H1 (cell line): ENCODE results near the gene PPP2R5B. TPM values are rescaled to one million over a fixed set of nuclear protein-coding genes. Genes with fewer than 3 reads are reported as not detected.

Experiments
- CHD1 ChIP-seq: IDR thresholded peaks from 2 replicates; pipeline ENCODE4 v1.6.1; 2012; ENCODE audit warnings: low read depth, low read length, improper control_type of control experiment
- EP300 ChIP-seq, 2 experiments: IDR thresholded peaks; 1 replicate in 1 of 2; 2 replicates in 1 of 2; pipeline ENCODE4 v1.6.1; 2011 to 2012; ENCODE audit warnings: low read depth in 2 of 2, low read length in 2 of 2, mild to moderate bottlenecking in 2 of 2, borderline replicate concordance in 1 of 2, inconsistent platforms in 1 of 2, moderate library complexity in 1 of 2
- MAX ChIP-seq: IDR thresholded peaks from 2 replicates; pipeline ENCODE4 v1.6.1; 2012; ENCODE audit warnings: inconsistent platforms
- RFX5 ChIP-seq: IDR thresholded peaks from 2 replicates; pipeline ENCODE4 v1.6.1; 2011; ENCODE audit warnings: low read depth, low read length, improper control_type of control experiment, borderline replicate concordance
- SP1 ChIP-seq: IDR thresholded peaks from 2 replicates; pipeline ENCODE4 v1.6.1; 2011; ENCODE audit warnings: low read depth, low read length
- SP4 ChIP-seq: IDR thresholded peaks from 2 replicates; pipeline ENCODE4 v1.6.1; 2012; ENCODE audit warnings: low read length, inconsistent platforms
- polyA plus RNA-seq, 7 experiments: library from polyadenylated mRNA; depleted of rRNA in 3 of 7; stranded (reverse) in 5 of 7; unstranded in 2 of 7; fragments of >200 nt in 5 of 7; fragments of 200-250 nt in 2 of 7; gene quantifications; 1 replicate in 5 of 7; 2 replicates in 1 of 7; 4 replicates in 1 of 7; pipeline versions ENCODE4 v1.2.1 to v1.2.3, GENCODE V29; 2011 to 2013; ENCODE audit warnings: missing spikeins in 2 of 7, mixed read lengths in 2 of 7
- total RNA-seq: library from RNA; stranded (reverse); fragmentation: NEBNext Ultra II Directional; extraction: Animal tissue kit (Norgen Biotek cat#: 25700); gene quantifications from 2 replicates; pipeline ENCODE4 v1.2.1, GENCODE V29; 2021

PPP2R5B gene
- total and polyA plus RNA-seq, 2 of the 8 experiments (the other 6 are each of a cell fraction or from before 2014, with no cell fraction given): 4.9 to 5.1 TPM

DNA sequence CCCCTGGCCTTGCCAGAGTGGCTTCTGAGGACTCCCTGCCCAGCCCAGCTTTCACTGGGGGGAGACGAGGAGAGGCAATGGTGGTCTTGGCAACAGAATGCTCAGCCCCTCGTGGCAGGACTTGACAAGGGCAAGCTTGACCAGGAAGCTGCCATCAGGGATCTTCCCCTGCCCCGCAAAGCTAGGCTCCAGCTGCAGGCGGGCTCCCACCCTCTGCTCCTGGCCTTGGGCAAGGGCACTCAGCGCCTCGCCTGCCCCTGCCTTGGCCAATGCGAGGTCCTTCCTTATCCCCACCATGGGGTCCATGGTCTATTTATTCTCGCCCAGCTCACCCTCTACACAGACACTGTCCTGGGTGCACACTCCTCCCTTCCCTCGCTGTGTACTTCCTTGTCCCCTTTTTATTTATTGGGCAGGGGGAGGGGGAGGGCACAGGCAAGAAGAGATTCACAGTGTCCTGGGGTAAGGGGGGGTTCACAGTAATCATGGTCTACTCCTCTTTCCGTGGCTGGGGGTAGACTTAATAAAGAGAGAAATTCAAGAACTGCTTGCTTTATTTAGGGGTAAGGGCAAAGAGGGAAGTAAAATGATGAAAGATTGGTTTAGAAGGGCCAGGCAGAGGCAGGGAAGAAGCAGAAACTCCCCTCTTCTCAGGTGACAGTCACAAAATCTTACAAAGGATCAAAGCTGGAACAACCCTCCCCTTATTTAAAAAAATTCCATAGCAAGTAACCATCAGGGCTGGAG lies 9.6 kb downstream of the PPP2R5B start (continued):
- TF ChIP-seq MAX (no peak), SP1 (no peak), EP300 (IDR thresholded peaks at IDR 0.05; ENCODE audit: borderline replicate concordance in 1 of 2, low read depth in 2 of 2, low read length in 2 of 2) (no peak), CHD1 (no peak), SP4 (no peak), RFX5 (no peak)
